C4-2B (cell line): ENCODE data around the gene OR6N2.

Experiments
- ZFX ChIP-seq: fragments of 450-650 bp; IDR thresholded peaks from 2 replicates; pipeline ENCODE4 v1.6.1; 2017
- TF ChIP-seq, protein P1 (sequence below): fragments of 450-650 bp; conservative IDR thresholded peaks from 2 replicates; pipeline ENCODE4 v1.5.1; 2017; ENCODE audit warnings: mild to moderate bottlenecking

GRCh38 chr1:158819461-158820443 is 38.7 kb upstream of the OR6N2 start:
- TF ChIP-seq, protein P1, sequence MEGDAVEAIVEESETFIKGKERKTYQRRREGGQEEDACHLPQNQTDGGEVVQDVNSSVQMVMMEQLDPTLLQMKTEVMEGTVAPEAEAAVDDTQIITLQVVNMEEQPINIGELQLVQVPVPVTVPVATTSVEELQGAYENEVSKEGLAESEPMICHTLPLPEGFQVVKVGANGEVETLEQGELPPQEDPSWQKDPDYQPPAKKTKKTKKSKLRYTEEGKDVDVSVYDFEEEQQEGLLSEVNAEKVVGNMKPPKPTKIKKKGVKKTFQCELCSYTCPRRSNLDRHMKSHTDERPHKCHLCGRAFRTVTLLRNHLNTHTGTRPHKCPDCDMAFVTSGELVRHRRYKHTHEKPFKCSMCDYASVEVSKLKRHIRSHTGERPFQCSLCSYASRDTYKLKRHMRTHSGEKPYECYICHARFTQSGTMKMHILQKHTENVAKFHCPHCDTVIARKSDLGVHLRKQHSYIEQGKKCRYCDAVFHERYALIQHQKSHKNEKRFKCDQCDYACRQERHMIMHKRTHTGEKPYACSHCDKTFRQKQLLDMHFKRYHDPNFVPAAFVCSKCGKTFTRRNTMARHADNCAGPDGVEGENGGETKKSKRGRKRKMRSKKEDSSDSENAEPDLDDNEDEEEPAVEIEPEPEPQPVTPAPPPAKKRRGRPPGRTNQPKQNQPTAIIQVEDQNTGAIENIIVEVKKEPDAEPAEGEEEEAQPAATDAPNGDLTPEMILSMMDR: no peak
- TF ChIP-seq ZFX: no peak
